Activated naive CD8-positive, alpha-beta T cell (primary cell): ENCODE results near the gene ACTL8.

Experiments
- H3K27ac Mint-ChIP-seq: one replicate; pipeline ENCODE4 v1.8.0; 2021; ENCODE audit warnings: mixed read lengths
- H3K27me3 Mint-ChIP-seq: one replicate; pipeline ENCODE4 v1.8.0; 2021; ENCODE audit warnings: mixed read lengths
- H3K36me3 Mint-ChIP-seq: one replicate; pipeline ENCODE4 v1.8.0; 2021; ENCODE audit warnings: mixed read lengths
- H3K4me1 Mint-ChIP-seq: one replicate; pipeline ENCODE4 v1.8.0; 2021; ENCODE audit warnings: low read depth, mixed read lengths
- H3K4me3 Mint-ChIP-seq: one replicate; pipeline ENCODE4 v1.8.0; 2021; ENCODE audit warnings: mild to moderate bottlenecking, mixed read lengths
- H3K9me3 Mint-ChIP-seq: one replicate; pipeline ENCODE4 v1.8.0; 2021; ENCODE audit warnings: low read depth, mixed read lengths

ACTL8 gene

DNA sequence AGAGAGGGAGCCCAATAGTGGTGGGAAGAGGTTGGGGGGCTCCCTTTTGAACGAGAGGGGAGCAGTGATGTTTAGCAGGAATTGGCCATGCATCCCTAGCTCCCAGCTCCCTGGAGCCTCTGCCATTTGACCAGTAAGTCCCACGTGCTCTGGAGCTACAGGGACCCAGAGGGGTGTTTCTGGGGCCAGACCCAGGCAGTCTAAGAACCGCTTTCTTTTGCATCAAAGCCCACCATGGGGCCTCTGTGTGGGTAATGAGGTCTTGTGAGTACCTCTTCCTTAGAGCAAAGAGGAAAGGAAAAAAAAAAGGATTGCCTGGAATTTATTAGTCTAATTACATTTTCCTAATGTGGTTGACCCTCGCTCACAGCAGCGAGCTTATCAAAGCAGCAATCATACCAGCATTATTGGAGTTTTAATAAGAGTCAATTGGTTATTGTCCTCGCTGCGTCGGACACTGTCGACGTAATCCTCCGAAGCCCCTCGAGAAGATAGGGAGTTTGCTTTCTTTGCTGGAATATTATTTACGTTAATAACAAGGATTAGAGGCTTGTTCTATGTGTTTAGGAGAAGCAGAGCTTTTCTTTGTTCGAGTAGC is 17.6 kb downstream of the ACTL8 start:
- Mint-ChIP-seq H3K27me3 (no peaks in the 10 kb centered on the region), H3K9me3 (no peaks in the 10 kb centered on the region), H3K27ac (no peak overlapping the region), H3K4me1 (no peaks in the 10 kb centered on the region), H3K4me3 (no peak overlapping the region), H3K36me3 (no peaks in the 10 kb centered on the region)

DNA sequence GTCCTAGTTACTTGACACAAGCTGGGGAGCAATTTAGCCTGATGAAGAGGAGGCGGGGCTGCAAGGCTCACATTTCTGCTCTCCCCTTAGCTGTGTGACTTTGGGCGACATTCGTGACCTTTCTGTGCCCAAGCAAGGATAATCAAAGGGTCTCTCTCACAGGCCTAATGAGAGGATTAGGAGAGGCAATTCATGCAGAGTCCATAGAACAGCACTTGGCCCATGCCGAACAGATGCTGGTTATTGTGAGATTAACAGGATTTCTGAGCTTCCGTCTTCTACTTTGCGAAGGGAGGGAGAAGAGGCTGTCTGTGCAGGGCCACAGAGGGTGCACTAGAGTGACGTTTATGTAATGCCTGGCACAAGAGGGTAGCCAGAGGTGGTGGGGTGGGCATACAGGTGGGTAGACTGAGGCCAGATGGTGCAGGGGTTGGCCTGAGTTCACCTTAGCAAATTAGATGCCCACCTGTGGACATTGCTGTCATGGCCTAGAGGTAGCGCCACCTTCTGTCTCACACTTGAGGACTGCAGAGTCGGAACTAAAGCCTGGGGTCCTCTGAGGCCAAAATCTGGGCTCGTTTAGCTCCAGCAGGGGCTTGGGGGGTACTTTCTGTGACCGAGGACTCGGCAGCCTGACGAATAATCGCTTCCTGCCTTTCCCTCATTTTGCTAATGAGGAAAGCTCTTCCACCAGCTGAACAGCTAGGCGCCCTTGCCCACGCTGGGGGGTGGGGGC is 18.6 kb downstream of the ACTL8 start:
- Mint-ChIP-seq H3K4me1 (no peaks in the 10 kb centered on the region), H3K9me3 (no peaks in the 10 kb centered on the region), H3K27ac (no peak overlapping the region), H3K4me3 (no peak overlapping the region), H3K27me3 (no peaks in the 10 kb centered on the region), H3K36me3 (no peaks in the 10 kb centered on the region)

DNA sequence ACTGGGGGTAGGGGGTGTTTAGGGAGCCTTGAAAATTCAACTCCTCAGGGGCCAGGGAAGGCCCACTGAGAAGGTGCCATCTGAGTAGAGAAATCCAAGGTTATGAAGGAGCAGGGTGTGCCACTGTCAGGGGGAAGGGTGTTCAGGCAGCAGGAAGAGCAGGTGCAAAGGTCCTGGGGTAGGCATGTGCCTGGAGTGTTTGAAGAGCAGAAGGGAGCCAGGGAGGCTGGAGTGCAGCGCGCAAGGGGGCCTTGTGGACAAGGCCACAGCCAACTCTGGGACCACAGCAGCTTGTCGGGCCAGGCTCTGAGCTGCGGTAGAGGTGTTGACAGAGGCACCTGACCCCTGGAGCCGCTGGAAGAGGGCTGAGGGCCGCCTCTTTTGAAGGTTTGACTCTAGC is 19.3 kb downstream of the ACTL8 start:
- Mint-ChIP-seq H3K36me3 (no peaks in the 10 kb centered on the region), H3K27ac (no peak overlapping the region), H3K9me3 (no peaks in the 10 kb centered on the region)

DNA sequence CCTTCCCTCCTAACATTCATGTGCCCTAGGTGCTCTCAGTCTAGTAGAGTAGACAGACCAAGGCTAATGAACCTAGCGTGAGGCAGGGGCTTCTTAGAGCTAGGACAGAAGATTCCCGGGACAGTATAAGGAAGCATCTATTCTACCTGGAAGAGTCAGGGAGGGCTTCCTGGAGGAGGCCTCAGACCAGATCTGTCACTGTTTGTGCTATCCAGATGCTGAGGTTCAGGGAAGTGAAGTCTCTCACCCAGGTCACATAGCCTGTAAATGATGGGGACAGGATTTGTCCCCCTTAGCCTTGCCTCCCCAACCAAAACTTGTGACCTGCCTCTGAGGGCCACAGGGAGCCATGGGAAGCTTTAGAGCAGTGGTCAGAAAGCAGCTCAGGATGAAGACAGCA is 20.7 kb downstream of the ACTL8 start:
- Mint-ChIP-seq H3K36me3 (no peaks in the 10 kb centered on the region), H3K27me3 (peaks cover 1% of the 10 kb centered on the region), H3K9me3 (no peaks in the 10 kb centered on the region), H3K27ac (no peak overlapping the region), H3K4me3 (no peak overlapping the region), H3K4me1 (no peaks in the 10 kb centered on the region)

More for the DNA sequence above, 19.3 kb downstream of the ACTL8 start:
- no peaks in the 10 kb centered on the region for H3K4me1 Mint-ChIP-seq
- peaks cover 1% of the 10 kb centered on the region for H3K27me3 Mint-ChIP-seq
- H3K4me3 Mint-ChIP-seq = no peak overlapping the region

DNA sequence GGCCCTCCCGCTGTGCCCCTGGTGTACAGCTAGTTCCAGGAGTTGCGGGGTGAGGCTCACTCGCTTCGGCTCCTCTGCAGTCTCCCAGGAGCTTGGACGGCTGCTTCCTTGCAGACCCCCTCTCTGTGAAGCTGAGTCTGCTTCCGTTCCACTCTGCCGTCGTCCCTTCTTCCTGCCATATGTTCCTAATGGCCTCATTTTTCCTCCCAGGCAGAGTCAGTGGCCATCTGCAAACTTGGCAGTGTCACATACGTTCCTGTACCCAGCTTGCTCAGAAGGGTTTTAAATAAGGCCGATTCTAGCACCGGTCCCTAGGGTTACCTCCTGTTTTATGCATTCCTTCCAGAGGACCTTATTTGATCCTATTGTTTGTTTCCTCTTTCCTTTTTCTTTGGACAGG is 21.3 kb downstream of the ACTL8 start:
- no peaks in the 10 kb centered on the region for H3K9me3 Mint-ChIP-seq
- no peaks in the 10 kb centered on the region for H3K4me1 Mint-ChIP-seq
- peaks cover 1% of the 10 kb centered on the region for H3K27me3 Mint-ChIP-seq
- no peaks in the 10 kb centered on the region for H3K36me3 Mint-ChIP-seq
- H3K27ac Mint-ChIP-seq = no peak overlapping the region
- H3K4me3 Mint-ChIP-seq = no peak overlapping the region

DNA sequence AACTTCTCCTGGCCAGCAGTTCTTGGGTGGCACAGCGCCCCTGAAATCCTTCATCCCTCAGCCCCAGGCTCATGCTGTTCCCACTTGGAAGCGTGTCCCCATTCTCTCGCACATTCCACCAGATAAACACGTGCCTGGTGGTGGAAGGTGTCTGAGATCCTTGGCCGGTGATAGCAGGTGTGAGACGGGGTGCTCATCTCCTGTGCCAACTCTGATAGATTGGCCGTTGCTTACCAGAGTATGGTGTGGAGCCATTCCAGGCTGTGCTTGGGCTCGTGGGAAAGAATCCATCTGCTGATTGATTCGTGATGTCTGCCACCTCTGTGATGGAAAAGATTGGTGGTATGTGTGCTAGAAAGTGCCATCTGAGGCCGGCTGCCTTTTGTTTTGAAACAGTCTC is 22.2 kb downstream of the ACTL8 start:
- Mint-ChIP-seq H3K4me1 (no peaks in the 10 kb centered on the region), H3K27ac (no peak overlapping the region), H3K36me3 (no peaks in the 10 kb centered on the region), H3K9me3 (no peaks in the 10 kb centered on the region), H3K27me3 (peaks cover 1% of the 10 kb centered on the region), H3K4me3 (no peak overlapping the region)

DNA sequence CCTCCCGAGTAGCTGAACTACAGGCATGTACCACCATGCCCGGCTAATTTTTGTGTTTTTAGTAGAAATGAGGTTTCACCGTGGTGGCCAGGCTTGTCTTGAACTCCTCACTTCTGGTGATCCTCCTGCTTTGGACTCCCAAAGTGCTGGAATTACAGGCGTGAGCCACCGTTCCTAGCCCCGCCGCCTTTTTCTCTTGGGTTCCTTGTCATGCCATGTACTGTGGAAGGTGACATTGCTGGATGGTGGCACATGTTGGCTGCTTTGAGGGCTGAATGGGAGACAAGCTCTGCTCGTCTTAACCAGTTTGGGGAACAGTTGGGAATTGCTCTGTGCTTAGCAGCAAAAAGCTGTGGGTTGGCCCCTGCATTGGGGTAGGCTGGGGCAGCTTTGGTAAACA is 22.7 kb downstream of the ACTL8 start:
- Mint-ChIP-seq H3K4me3 (no peak overlapping the region), H3K4me1 (no peaks in the 10 kb centered on the region), H3K9me3 (no peaks in the 10 kb centered on the region), H3K27me3 (peaks cover 1% of the 10 kb centered on the region), H3K27ac (no peak overlapping the region), H3K36me3 (no peaks in the 10 kb centered on the region)

DNA sequence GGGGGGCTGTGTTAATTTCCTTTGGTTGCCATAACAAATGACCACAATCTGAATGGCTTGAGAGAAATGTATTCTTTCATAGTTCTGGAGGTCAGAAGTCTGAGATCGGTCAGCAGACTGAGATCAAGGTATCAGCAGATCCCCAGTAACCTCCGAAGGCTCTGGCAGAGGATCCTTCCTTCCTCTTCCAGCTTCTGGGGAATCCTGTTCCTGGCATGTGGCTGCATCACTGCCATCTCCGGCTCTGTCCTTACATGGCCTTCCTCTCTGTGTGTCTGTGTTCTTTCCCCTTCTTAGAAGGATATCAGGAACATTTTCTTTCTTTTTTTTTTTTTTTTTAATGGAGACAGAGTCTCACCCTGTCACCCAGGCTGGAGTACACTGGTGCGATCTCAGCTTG is 25.8 kb downstream of the ACTL8 start:
- Mint-ChIP-seq H3K9me3 (no peaks in the 10 kb centered on the region), H3K27me3 (peaks cover 1% of the 10 kb centered on the region), H3K27ac (no peak overlapping the region), H3K4me3 (no peak overlapping the region), H3K36me3 (no peaks in the 10 kb centered on the region), H3K4me1 (no peaks in the 10 kb centered on the region)

DNA sequence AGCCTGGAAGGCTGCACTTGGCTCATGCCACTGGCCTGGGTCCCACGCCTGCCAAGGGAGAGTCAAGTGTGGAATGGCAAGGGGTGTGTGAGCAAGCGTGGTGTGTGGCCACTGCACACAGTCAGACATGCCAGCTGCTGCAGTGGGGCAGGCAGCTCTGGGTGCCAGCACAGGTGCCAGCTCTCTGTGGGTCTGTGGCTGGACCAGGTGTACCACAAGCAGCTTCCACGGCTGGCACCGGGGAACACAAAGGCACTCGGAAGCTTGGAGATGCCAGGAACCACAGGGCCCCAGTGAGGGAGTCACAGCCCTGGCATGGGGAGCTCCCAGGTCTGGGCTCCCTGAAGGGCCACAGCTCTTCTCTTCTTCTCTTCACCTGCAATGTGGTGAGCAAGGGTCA is 34.8 kb downstream of the ACTL8 start:
- Mint-ChIP-seq H3K27me3 (peaks cover 13% of the 10 kb centered on the region), H3K4me1 (no peaks in the 10 kb centered on the region), H3K9me3 (no peaks in the 10 kb centered on the region), H3K36me3 (no peaks in the 10 kb centered on the region), H3K4me3 (no peak overlapping the region), H3K27ac (no peak overlapping the region)

DNA sequence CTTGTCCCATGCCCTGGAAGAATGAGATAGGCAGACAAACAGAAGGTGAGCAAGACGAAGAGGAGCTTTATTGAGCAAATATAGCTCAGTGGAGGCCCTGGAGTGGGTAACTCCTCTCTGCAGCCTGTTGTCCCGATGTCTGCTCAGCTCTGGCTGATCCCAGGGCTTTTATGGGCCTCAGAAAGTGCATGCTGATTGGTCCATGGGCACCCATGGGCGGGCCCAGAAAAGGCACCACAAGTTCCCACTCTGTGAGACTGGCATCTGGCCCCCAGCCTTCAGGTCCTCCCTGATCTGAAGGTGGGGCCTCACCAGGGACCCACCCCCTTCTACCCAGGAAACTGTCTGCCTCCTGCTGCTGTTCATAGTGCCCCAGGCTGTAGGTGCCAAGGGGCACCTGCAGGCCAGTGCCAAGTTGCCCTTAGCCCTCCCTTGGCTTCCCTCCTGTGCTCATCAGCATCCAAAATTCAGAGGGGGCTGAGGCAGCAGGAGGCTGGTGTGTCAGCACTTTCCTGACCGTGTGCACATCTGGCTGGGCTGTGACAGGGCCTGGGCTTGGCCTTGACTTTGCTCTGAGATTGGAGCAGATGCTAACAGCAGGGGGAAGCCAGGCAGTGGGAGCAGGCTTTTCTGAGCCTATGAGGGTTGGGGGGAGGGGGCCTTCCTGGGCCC is 35.4 kb downstream of the ACTL8 start:
- Mint-ChIP-seq H3K4me3 (no peak overlapping the region), H3K9me3 (no peaks in the 10 kb centered on the region)

DNA sequence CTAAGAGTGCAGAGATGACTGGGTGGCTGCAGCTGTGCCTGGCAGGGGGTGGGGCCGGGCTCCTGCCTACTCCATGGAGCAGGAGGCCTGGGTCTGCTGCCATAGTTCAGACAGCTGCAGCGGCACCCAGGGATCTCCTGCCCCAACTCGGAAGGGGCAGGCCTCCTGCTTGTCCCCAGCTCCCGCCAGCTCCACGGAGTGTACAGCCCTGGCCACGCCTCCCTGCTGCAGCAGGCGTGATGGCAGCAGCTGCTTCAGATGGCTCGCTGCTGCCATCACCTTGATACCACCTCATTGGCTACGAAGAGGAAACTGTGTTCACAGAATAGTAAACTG is 35.9 kb downstream of the ACTL8 start:
- Mint-ChIP-seq H3K27ac (no peak overlapping the region), H3K4me3 (no peak overlapping the region), H3K27me3 (peaks cover 13% of the 10 kb centered on the region), H3K9me3 (no peaks in the 10 kb centered on the region), H3K36me3 (no peaks in the 10 kb centered on the region), H3K4me1 (no peaks in the 10 kb centered on the region)

More for the DNA sequence above, 35.4 kb downstream of the ACTL8 start:
- no peak overlapping the region for H3K27ac Mint-ChIP-seq
- peaks cover 13% of the 10 kb centered on the region for H3K27me3 Mint-ChIP-seq
- H3K4me1 Mint-ChIP-seq = no peaks in the 10 kb centered on the region
- H3K36me3 Mint-ChIP-seq = no peaks in the 10 kb centered on the region

DNA sequence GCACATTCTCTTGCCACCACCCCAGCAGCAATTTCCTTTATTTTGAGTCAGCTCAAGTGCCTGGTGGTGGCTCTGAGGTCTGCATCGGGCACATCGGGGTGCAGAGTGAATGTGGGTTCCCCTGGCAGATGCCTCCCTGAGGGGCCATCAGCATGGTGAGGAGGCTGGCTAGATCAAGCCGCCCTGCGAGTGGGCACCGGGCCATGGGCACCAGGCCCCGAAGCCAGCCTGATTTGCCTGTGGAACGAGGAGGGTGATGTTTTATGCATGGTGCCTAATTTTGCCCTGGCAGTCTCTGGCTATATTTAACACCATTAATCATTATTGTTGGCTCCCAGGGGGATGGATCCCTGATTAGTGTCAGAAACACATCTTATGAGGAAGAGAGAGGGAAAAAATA is 36.3 kb downstream of the ACTL8 start:
- Mint-ChIP-seq H3K4me3 (no peak overlapping the region), H3K36me3 (no peaks in the 10 kb centered on the region), H3K9me3 (no peaks in the 10 kb centered on the region), H3K4me1 (no peaks in the 10 kb centered on the region), H3K27me3 (peaks cover 11% of the 10 kb centered on the region), H3K27ac (no peak overlapping the region)

DNA sequence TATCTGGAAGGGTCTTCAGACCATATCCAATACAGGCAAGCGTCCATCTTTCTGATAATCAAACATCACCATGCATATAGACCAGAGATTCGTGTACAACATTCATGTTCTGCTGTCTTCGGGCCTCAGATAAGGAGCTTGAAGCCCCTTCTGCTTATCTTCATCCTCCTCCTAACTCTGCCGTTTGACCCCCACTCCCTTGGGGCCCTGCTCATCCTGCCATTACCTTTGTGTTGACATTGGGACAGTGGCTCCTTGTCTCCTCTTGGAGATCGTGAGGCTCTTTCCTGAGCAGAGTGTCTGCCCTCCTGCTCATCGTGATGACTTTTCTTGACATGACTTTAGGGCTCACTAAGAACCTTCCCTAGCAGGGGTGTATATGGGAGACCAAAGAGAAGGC is 37.3 kb downstream of the ACTL8 start:
- Mint-ChIP-seq H3K4me3 (no peak overlapping the region), H3K9me3 (no peaks in the 10 kb centered on the region), H3K27ac (no peak overlapping the region), H3K36me3 (no peaks in the 10 kb centered on the region), H3K4me1 (no peaks in the 10 kb centered on the region), H3K27me3 (peaks cover 9% of the 10 kb centered on the region)

DNA sequence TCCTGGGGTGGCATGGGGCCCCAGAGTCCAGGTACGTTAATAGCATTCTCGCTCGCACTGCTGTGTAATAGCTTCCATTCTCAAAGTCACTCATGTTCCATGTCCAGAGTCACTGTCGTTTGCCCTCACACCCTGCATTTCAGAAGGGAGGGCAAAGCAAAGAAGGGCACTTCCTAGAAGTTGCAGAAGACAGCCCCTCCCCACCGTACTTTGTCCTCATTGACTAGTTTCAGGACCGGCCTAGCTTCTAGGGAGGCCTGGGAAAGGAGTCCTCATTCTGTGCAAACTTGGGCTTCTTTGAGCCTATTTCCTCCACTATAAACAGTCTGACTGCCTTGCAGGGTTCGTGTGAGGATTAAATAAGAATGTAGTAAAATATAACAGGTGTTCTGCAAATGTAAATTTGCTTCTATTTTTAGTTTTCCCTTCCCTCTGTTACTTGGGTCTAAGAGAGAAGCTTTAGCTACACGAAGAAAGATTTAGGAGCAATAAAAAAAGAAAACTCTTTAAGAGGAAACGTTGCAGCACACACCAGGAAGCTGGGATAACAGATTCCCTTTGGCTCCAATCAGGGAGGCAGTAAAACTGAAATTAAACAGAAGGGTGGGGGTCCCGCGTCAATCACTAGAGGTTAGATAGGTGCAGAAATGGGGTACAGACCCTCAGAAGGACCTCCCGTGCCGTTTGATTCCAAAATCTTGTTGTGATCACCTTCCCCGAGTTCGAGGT is 40.1 kb downstream of the ACTL8 start:
- H3K27me3 Mint-ChIP-seq = peaks cover 9% of the 10 kb centered on the region

More for the DNA sequence above, 40.1 kb downstream of the ACTL8 start:
- Mint-ChIP-seq H3K4me3 (no peak overlapping the region), H3K36me3 (no peaks in the 10 kb centered on the region), H3K27ac (no peak overlapping the region), H3K9me3 (no peaks in the 10 kb centered on the region), H3K4me1 (peaks cover 2% of the 10 kb centered on the region)
